Measurements from ENCODE around the gene FAM9C. TPM values are rescaled to one million over a fixed set of nuclear protein-coding genes. Genes with fewer than 3 reads are reported as not detected.
"Not testable (repeated sequence)": the region's sequence is repeated elsewhere in the genome, so short reads cannot be mapped to it uniquely, and the experiment has no call there.

The FAM9C gene
- total RNA-seq (not detected), polyA plus RNA-seq (0.02 TPM)
- long read RNA-seq, donor 1, result 0 reads
- long read RNA-seq, donor 2, result 0 reads
- long read RNA-seq, donor 3, result 0 reads
- long read RNA-seq, donor 4, result 0 reads

- no peaks in the 10 kb centered on the region for H3K27me3 ChIP-seq (ENCODE audit: control insufficient read depth, insufficient read depth)
- ATAC-seq, result no peak
Observed at GRCh38 chrX:13044441-13044840, at the start of gene FAM9C. FAM9C (minus strand) TSS chrX:13044620; CDS start chrX:13043789, 831 bp downstream.

GRCh38 chrX:13093529-13094140 is 49.2 kb upstream of the FAM9C start:
- no peak for ATAC-seq
- Histone ChIP-seq H3K27ac (ENCODE audit: low read length) (no peak overlapping the region), H3K4me1 (ENCODE audit: control insufficient read depth, insufficient read depth, low read length) (no peaks in the 10 kb centered on the region), H3K9me3 (ENCODE audit: control insufficient read depth, low read length) (no peaks in the 10 kb centered on the region), H3K27me3 (ENCODE audit: control insufficient read depth, insufficient read depth) (no peaks in the 10 kb centered on the region), H3K4me3 (ENCODE audit: low read length) (no peak overlapping the region)
- WGBS, result 82% methylated on average over 6 of the region's 6 CpGs
- no peak for DNase-seq
- intact Hi-C loops (cut with DNase I), result loop anchor here in 1 of 4 donors (10.0 kb wide), 1 partner anchor 119 kb away; the partner anchor contains the start of gene TMSB4X

More at GRCh38 chrX:13044441-13044840, at the start of gene FAM9C:
- no peak within 1 kb of the TSS for H3K27ac ChIP-seq (ENCODE audit: low read length)
- no peak within 1 kb of the TSS for H3K4me3 ChIP-seq (ENCODE audit: low read length)
- intact Hi-C loops (cut with DNase I), result no loop called here
- no peaks in the 10 kb centered on the region for H3K9me3 ChIP-seq (ENCODE audit: control insufficient read depth, low read length)
- no peaks in the 10 kb centered on the region for H3K4me1 ChIP-seq (ENCODE audit: control insufficient read depth, insufficient read depth, low read length)
- 97% methylated on average over 21 of the region's 21 CpGs for WGBS
- no peak for DNase-seq

DNA sequence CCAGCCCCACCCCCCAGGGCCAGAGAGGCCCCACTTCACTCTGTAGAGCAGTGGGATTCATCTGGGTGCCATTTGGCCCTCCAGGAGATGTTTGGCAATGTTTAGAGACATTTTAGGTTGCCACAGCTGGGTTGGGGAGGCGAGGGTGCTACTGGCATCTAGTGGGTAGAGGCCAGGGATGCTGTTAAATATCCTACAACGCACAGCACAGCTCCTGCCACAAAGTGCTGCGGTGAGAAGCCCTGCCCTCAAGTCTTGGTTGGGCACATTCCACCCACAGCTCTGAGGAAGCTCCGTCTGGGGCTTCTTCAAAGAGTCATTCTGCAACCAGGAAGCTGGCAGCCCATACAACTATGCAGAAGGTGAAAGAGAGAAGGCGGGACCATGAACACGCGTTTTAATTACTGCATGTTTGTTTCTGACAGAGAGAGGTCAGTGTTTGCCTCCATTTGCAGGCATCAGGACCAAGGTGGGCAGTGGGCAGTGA is 48.1 kb upstream of the FAM9C start:
- intact Hi-C loops (cut with DNase I), result loop anchor here in 1 of 4 donors (10.0 kb wide), 1 partner anchor 118 kb away; the partner anchor contains the start of gene TMSB4X
- no peak overlapping the region for H3K27ac ChIP-seq (ENCODE audit: low read length)
- ATAC-seq (peak in 1 of 2 donors; percentile 56), DNase-seq (peak in 1 of 3 donors; percentile 48)
- no peaks in the 10 kb centered on the region for H3K4me1 ChIP-seq (ENCODE audit: control insufficient read depth, insufficient read depth, low read length)
- H3K9me3 ChIP-seq (ENCODE audit: control insufficient read depth, low read length), result no peaks in the 10 kb centered on the region
- no peak overlapping the region for H3K4me3 ChIP-seq (ENCODE audit: low read length)
- WGBS, result 85% methylated on average over 7 of the region's 7 CpGs
- no peaks in the 10 kb centered on the region for H3K27me3 ChIP-seq (ENCODE audit: control insufficient read depth, insufficient read depth)

DNA sequence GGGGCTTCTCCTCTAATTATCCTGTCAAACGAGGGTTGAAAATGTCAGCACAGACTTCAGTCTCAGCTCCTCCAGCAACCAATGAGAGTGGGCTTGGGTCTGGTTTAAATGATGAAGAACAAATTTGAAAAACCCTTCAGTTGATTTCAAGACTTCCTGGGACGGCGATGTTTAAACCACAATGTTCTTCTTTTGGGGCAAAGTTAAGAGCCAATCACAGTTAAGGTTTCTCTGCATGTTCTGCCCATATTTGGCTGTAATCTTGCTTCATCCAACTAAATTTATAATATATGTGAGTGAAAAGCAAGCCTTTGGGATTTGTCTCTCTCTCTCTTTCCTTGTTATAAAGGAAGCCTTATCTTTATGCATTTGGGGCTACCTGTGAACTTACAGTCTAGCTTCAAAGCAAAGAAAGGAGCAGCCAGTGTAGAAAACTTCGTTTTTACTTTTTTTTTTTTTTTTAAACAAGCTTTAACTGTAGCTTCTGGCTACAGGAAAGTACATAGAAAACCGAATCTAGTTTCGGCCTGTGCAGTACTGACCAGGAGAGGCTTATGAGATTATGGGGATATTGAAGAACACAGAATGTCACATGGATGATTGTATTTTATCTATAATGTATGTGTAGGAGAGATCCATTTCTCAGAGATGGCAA is 46.8 kb upstream of the FAM9C start:
- H3K9me3 ChIP-seq (ENCODE audit: control insufficient read depth, low read length), result no peaks in the 10 kb centered on the region
- peak overlapping the region; percentile 63 for H3K27ac ChIP-seq (ENCODE audit: low read length)
- intact Hi-C loops (cut with DNase I), result loop anchor here in 1 of 4 donors (10.0 kb wide), 1 partner anchor 116 kb away; the partner anchor contains the start of gene TMSB4X
- H3K4me3 ChIP-seq (ENCODE audit: low read length), result no peak overlapping the region
- DNase-seq, result no peak
- 65% methylated on average over 6 of the region's 6 CpGs for WGBS
- H3K4me1 ChIP-seq (ENCODE audit: control insufficient read depth, insufficient read depth, low read length), result no peaks in the 10 kb centered on the region
- H3K27me3 ChIP-seq (ENCODE audit: control insufficient read depth, insufficient read depth), result no peaks in the 10 kb centered on the region
- ATAC-seq, result peak in 1 of 2 donors; percentile 29

DNA sequence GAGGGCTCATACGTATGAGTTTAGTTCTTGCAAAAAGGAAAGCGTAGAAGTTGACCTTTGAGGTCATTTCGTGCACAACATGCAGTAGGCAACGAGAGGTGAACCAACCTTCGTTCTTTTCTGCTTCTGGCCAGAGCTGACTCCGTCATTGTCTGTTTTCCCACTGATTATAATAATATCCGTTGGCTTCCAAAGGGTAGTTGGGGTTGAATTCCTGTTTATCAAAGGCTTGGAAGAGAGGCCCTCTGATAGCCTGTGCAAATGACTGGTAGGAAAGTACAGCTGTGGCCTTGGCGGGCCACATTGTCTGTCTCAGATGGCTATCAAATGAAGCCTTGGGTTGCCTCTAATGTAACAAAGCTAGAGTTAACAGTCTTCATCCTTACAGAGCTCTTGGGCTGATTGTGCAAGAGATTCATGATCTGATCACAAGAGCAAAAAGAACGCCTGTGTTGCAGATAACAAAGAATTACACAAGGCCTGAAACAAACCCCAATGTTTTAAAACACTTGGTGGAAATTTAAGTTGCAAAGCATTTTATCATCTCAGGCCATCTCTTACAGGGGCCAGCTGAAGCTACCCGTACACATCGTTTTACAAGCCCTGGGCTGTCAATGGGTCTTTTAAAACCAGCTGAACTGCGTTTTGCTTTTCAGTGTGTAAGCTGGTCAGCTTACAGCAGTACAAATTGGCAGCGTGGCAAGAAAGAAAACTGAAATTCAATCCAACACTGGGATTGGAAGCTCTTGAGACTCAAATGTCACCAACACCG is 46.1 kb upstream of the FAM9C start:
- Histone ChIP-seq H3K4me1 (ENCODE audit: control insufficient read depth, insufficient read depth, low read length) (no peaks in the 10 kb centered on the region), H3K27me3 (ENCODE audit: control insufficient read depth, insufficient read depth) (no peaks in the 10 kb centered on the region)
- WGBS, result 40% methylated on average over 14 of the region's 14 CpGs

GRCh38 chrX:13090027-13090338 is 45.6 kb upstream of the FAM9C start:
- WGBS, result 64% methylated on average over 1 of the region's 1 CpG
- no peak for DNase-seq
- H3K27ac ChIP-seq (ENCODE audit: low read length), result peak overlapping the region; percentile 48
- H3K4me3 ChIP-seq (ENCODE audit: low read length), result no peak overlapping the region
- intact Hi-C loops (cut with DNase I), result loop anchor here in 1 of 4 donors (10.0 kb wide), 1 partner anchor 115 kb away; the partner anchor contains the start of gene TMSB4X
- ATAC-seq, result no peak
- H3K27me3 ChIP-seq (ENCODE audit: control insufficient read depth, insufficient read depth), result no peaks in the 10 kb centered on the region
- H3K4me1 ChIP-seq (ENCODE audit: control insufficient read depth, insufficient read depth, low read length), result no peaks in the 10 kb centered on the region
- no peaks in the 10 kb centered on the region for H3K9me3 ChIP-seq (ENCODE audit: control insufficient read depth, low read length)

More for the DNA sequence above, 46.1 kb upstream of the FAM9C start:
- ATAC-seq (peak; percentile 51 to 81), DNase-seq (no peak)
- Histone ChIP-seq H3K4me3 (ENCODE audit: low read length) (no peak overlapping the region), H3K9me3 (ENCODE audit: control insufficient read depth, low read length) (no peaks in the 10 kb centered on the region), H3K27ac (ENCODE audit: low read length) (peak overlapping the region; percentile 63)
- intact Hi-C loops (cut with DNase I), result loop anchor here in 1 of 4 donors (10.0 kb wide), 1 partner anchor 116 kb away; the partner anchor contains the start of gene TMSB4X

- DNase-seq (no peak), ATAC-seq (no peak)
- Histone ChIP-seq H3K4me1 (ENCODE audit: control insufficient read depth, insufficient read depth, low read length) (no peaks in the 10 kb centered on the region), H3K9me3 (ENCODE audit: control insufficient read depth, low read length) (no peaks in the 10 kb centered on the region), H3K27ac (ENCODE audit: low read length) (no peak overlapping the region), H3K27me3 (ENCODE audit: control insufficient read depth, insufficient read depth) (no peaks in the 10 kb centered on the region), H3K4me3 (ENCODE audit: low read length) (no peak overlapping the region)
- intact Hi-C loops (cut with DNase I), result no loop called here
- 94% methylated on average over 5 of the region's 5 CpGs for WGBS
Observed at GRCh38 chrX:13088156-13088487, 43.7 kb upstream of the FAM9C start.

GRCh38 chrX:13087322-13088155 is 43.1 kb upstream of the FAM9C start:
- H3K27ac ChIP-seq (ENCODE audit: low read length), result no peak overlapping the region
- H3K27me3 ChIP-seq (ENCODE audit: control insufficient read depth, insufficient read depth), result no peaks in the 10 kb centered on the region
- DNase-seq, result no peak
- no peak for ATAC-seq
- intact Hi-C loops (cut with DNase I), result no loop called here
- H3K4me1 ChIP-seq (ENCODE audit: control insufficient read depth, insufficient read depth, low read length), result no peaks in the 10 kb centered on the region
- H3K4me3 ChIP-seq (ENCODE audit: low read length), result no peak overlapping the region
- H3K9me3 ChIP-seq (ENCODE audit: control insufficient read depth, low read length), result no peaks in the 10 kb centered on the region
- 73% methylated on average over 10 of the region's 10 CpGs for WGBS

DNA sequence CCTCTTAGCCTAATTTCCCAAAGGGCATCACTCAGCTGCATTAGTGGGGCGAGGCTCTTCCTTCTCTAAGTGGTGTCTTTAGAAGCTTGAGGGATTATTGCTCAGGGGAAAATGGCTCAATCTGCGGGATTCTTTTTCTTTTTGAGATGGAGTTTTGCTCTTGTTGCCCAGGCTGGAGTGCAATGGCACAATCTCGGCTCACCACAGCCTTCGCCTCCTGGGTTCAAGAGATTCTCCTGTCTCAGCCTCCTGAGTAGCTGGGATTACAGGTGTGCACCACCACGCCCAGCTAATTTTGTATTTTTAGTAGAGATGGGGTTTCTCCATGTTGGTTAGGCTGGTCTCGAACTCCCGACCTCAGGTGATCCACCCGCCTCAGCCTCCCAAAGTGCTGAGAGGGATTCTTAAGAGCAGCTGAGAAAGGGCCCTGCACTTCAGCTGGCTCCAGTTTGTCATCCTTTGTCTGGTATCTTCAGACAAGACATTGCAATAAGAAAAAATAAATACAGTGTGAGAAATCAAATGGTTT is 42.4 kb upstream of the FAM9C start:
- intact Hi-C loops (cut with DNase I); H3K27ac ChIP-seq (ENCODE audit: low read length); H3K4me1 ChIP-seq (ENCODE audit: control insufficient read depth, insufficient read depth, low read length); H3K27me3 ChIP-seq (ENCODE audit: control insufficient read depth, insufficient read depth); DNase-seq; H3K4me3 ChIP-seq (ENCODE audit: low read length); ATAC-seq; H3K9me3 ChIP-seq (ENCODE audit: control insufficient read depth, low read length): not testable (repeated sequence)
- WGBS, result 85% methylated on average over 8 of the region's 8 CpGs

DNA sequence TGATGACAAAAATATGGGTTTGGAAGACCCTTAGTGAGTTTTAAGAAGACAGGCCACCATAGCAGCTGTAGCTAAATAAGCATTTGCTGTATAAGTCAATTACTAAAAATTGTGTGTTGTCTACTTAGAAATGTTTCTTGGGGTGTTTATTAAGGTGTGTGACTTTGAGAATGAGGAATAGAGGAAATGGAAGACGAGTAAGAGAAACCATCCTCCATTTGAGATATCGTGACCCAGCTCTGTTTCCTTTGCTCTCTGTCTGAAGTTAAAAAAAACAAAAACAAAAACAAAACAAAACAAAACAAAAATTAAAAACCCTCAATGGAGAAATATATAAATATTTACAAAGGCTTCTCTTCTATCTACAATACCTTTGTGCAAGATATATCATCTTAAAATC is 41.7 kb upstream of the FAM9C start:
- WGBS, result 68% methylated on average over 2 of the region's 2 CpGs
- intact Hi-C loops (cut with DNase I), result no loop called here
- ATAC-seq (no peak), DNase-seq (no peak)
- H3K4me1 ChIP-seq (ENCODE audit: control insufficient read depth, insufficient read depth, low read length), result no peaks in the 10 kb centered on the region
- H3K27me3 ChIP-seq (ENCODE audit: control insufficient read depth, insufficient read depth), result no peaks in the 10 kb centered on the region
- H3K27ac ChIP-seq (ENCODE audit: low read length), result no peak overlapping the region
- H3K9me3 ChIP-seq (ENCODE audit: control insufficient read depth, low read length), result no peaks in the 10 kb centered on the region
- no peak overlapping the region for H3K4me3 ChIP-seq (ENCODE audit: low read length)

All from right cardiac atrium (tissue), 5 donors.